Globus pallidus (tissue), 1 donor: ENCODE measurements around the gene REV3L.
"Not testable (repeated sequence)": the region's sequence is repeated elsewhere in the genome, so short reads cannot be mapped to it uniquely, and the experiment has no call there.

Experiments
- DNase-seq: peaks from one replicate; pipeline ENCODE4 v3.0.0-alpha.2; 2015; ENCODE audit warnings: low spot score

Gene REV3L

GRCh38 chr6:111482959-111483735 is at the start of gene REV3L:
Gene REV3L (minus strand): TSS chr6:111483218. CDS start chr6:111482888, 330 bp downstream.
- DNase-seq = peak; percentile 91

- DNase-seq = no peak
These were observed 48.2 kb upstream of the REV3L start for GRCh38 chr6:111531185-111531584.

GRCh38 chr6:111530667-111531066 is 47.6 kb upstream of the REV3L start:
- DNase-seq = no peak

- no peak for DNase-seq
These were observed 47.2 kb upstream of the REV3L start for GRCh38 chr6:111530218-111530617.

- DNase-seq = no peak
These were observed 44.3 kb upstream of the REV3L start for GRCh38 chr6:111527367-111527766.

- no peak for DNase-seq
These were observed 41.7 kb upstream of the REV3L start for GRCh38 chr6:111524735-111525134.

GRCh38 chr6:111524252-111524651 is 41.2 kb upstream of the REV3L start:
- peak; percentile 60 for DNase-seq

- DNase-seq = peak; percentile 42
These were observed 40.6 kb upstream of the REV3L start for GRCh38 chr6:111523484-111524167.

- DNase-seq = no peak
These were observed 39.5 kb upstream of the REV3L start for GRCh38 chr6:111522393-111523020.

GRCh38 chr6:111521497-111522270 is 38.7 kb upstream of the REV3L start:
- no peak for DNase-seq

- no peak for DNase-seq
These were observed 37.5 kb upstream of the REV3L start for GRCh38 chr6:111520524-111520923.

GRCh38 chr6:111517965-111518364 is 34.9 kb upstream of the REV3L start:
- no peak for DNase-seq

GRCh38 chr6:111515259-111515658 is 32.2 kb upstream of the REV3L start:
- no peak for DNase-seq

GRCh38 chr6:111514531-111514930 is 31.5 kb upstream of the REV3L start:
- DNase-seq = not testable (repeated sequence)

- DNase-seq = not testable (repeated sequence)
These were observed 24.2 kb upstream of the REV3L start for GRCh38 chr6:111507219-111507618.

GRCh38 chr6:111505498-111505897 is 22.5 kb upstream of the REV3L start:
- not testable (repeated sequence) for DNase-seq

GRCh38 chr6:111503660-111504059 is 20.6 kb upstream of the REV3L start:
- DNase-seq = no peak

- DNase-seq = no peak
These were observed 20.2 kb upstream of the REV3L start for GRCh38 chr6:111503194-111503593.

GRCh38 chr6:111502154-111502553 is 19.1 kb upstream of the REV3L start:
- no peak for DNase-seq

- no peak for DNase-seq
These were observed 16.3 kb upstream of the REV3L start for GRCh38 chr6:111499269-111499793.

GRCh38 chr6:111494951-111495635 is 12.1 kb upstream of the REV3L start:
- no peak for DNase-seq
